T-cell (primary cell): ENCODE results near the gene DRD2. TPM values are rescaled to one million over a fixed set of nuclear protein-coding genes. Genes with fewer than 3 reads are reported as not detected.

Experiments used
- ATAC-seq, 4 experiments: fragments of 200-7000 bp in 3 of 4; fragments of 150-1000 bp in 1 of 4; cut with Tn5 transposase; replicated peaks in 1 of 4; 1 replicate in 3 of 4; 2 replicates in 1 of 4; pipeline ENCODE4 v1.10.0; 2021; ENCODE audit warnings: moderate library complexity in 3 of 4, mild to moderate bottlenecking in 2 of 4, moderate number of reproducible peaks in 1 of 4
- CTCF ChIA-PET, 2 donors: fragments of 300-600 bp; sonication (Branson Sonifier 250); formaldehyde crosslinking; loops; one replicate each; lab custom pipeline; 2022; ENCODE audit warnings: antibody characterized with exemption in 2 of 2; lab: Charles Lee
- POLR2A ChIA-PET, 2 donors: fragments of 300-600 bp; sonication (Branson Sonifier 250); formaldehyde crosslinking; loops; one replicate each; lab custom pipeline; 2022; ENCODE audit warnings: antibody characterized with exemption in 2 of 2; lab: Charles Lee
- DNase-seq, 35 experiments: peaks; one replicate each; pipeline versions ENCODE4 v3.0.0 to v3.0.0-alpha.2; 2013 to 2023
- H3K27ac ChIP-seq: one replicate; pipeline ENCODE4 v1.5.1; 2013; ENCODE audit warnings: low read length
- H3K27me3 ChIP-seq, 2 experiments: replicated peaks in 1 of 2; 1 replicate in 1 of 2; 2 replicates in 1 of 2; pipeline versions ENCODE4 v1.6.1 to v1.7.0; 2013; ENCODE audit warnings: low read length in 1 of 2, mixed read lengths in 1 of 2; ENCODE audit not compliant: control insufficient read depth in 2 of 2, insufficient read depth in 2 of 2; ENCODE audit errors: extremely low read depth in 1 of 2
- H3K36me3 ChIP-seq, 2 donors: 1 replicate in 1 of 2; 2 replicates in 1 of 2; pipeline versions ENCODE4 v1.6.1 to v1.7.0; 2013; ENCODE audit warnings: low read length in 1 of 2; ENCODE audit not compliant: control insufficient read depth in 2 of 2, insufficient read depth in 1 of 2; ENCODE audit errors: extremely low read depth in 1 of 2
- H3K4me1 ChIP-seq, 2 experiments: 1 replicate in 1 of 2; 2 replicates in 1 of 2; pipeline versions ENCODE4 v1.6.1 to v1.7.0; 2013; ENCODE audit warnings: low read length in 2 of 2, mixed read lengths in 1 of 2; ENCODE audit not compliant: insufficient read depth in 2 of 2, control insufficient read depth in 1 of 2; ENCODE audit errors: extremely low read depth in 1 of 2
- H3K4me3 ChIP-seq, 2 donors: 1 replicate in 1 of 2; 2 replicates in 1 of 2; pipeline versions ENCODE4 v1.5.1 to v1.7.0; 2013; ENCODE audit warnings: mild to moderate bottlenecking in 2 of 2, low read length in 1 of 2, moderate library complexity in 1 of 2; ENCODE audit not compliant: control insufficient read depth in 1 of 2; ENCODE audit errors: extremely low read depth in 1 of 2
- H3K9me3 ChIP-seq: 2 replicates; pipeline ENCODE4 v1.7.0; 2013
- H3K27ac Mint-ChIP-seq, 2 donors: one replicate each; pipeline ENCODE4 v1.8.0; 2020 to 2021; ENCODE audit warnings: mild to moderate bottlenecking in 2 of 2, mixed read lengths in 2 of 2
- H3K27me3 Mint-ChIP-seq, 2 donors: one replicate each; pipeline ENCODE4 v1.8.0; 2021 to 2022; ENCODE audit warnings: mixed read lengths in 2 of 2
- H3K36me3 Mint-ChIP-seq: one replicate; pipeline ENCODE4 v1.8.0; 2021; ENCODE audit warnings: mixed read lengths
- H3K4me1 Mint-ChIP-seq, 3 donors: one replicate each; pipeline ENCODE4 v1.8.0; 2020 to 2022; ENCODE audit warnings: mixed read lengths in 3 of 3, mild to moderate bottlenecking in 1 of 3
- H3K4me3 Mint-ChIP-seq, 3 donors: one replicate each; pipeline ENCODE4 v1.8.0; 2020 to 2022; ENCODE audit warnings: mild to moderate bottlenecking in 3 of 3, mixed read lengths in 3 of 3, moderate library complexity in 3 of 3
- H3K9me3 Mint-ChIP-seq, 3 donors: one replicate each; pipeline ENCODE4 v1.8.0; 2020 to 2022; ENCODE audit warnings: mixed read lengths in 3 of 3
- WGBS: methylation state at CpG from one replicate; pipeline ENCODE4 v1.1.5; 2013; ENCODE audit warnings: missing lambda C conversion rate; ENCODE audit not compliant: insufficient coverage; 5-methylcytosine and 5-hydroxymethylcytosine counted together
- total RNA-seq, 35 experiments: library from RNA in 6 of 35; stranded (reverse) in 6 of 35; fragments of 120-200 nt in 1 of 35; gene quantifications; one replicate each; pipeline versions ENCODE4 v1.2.1 to v1.2.4 and lab custom pipeline; 2013 to 2026

DRD2 gene
- total RNA-seq, 5 donors from 2014 or later (not counting 1 experiment from before 2014, with no cell fraction given): not detected

- no peak overlapping the region for H3K4me3 Mint-ChIP-seq
- H3K27ac Mint-ChIP-seq: no peak overlapping the region
- no peak overlapping the region for H3K27ac ChIP-seq
- H3K4me1 ChIP-seq: no peaks in the 10 kb centered on the region
- no peaks in the 10 kb centered on the region for H3K4me1 Mint-ChIP-seq
- H3K9me3 Mint-ChIP-seq: peaks cover 0 to 4% (median 0%) of the 10 kb centered on the region in 3 donors
- POLR2A ChIA-PET: no interaction called here
- peaks cover 43% of the 10 kb centered on the region for H3K36me3 Mint-ChIP-seq
- no peak overlapping the region for H3K4me3 ChIP-seq
- no peaks in the 10 kb centered on the region for H3K27me3 ChIP-seq
- CTCF ChIA-PET: interaction anchor here in 1 of 2 donors (0.6 kb wide), 1 partner anchor 153 kb away, joined by 5 read pairs; no protein-coding TSS in a partner anchor
- ATAC-seq (no peak), DNase-seq (no peak)
- H3K27me3 Mint-ChIP-seq: peaks cover 0 to 5% of the 10 kb centered on the region in 2 donors
- no peaks in the 10 kb centered on the region for H3K9me3 ChIP-seq
- peaks cover 0 to 4% of the 10 kb centered on the region in 2 donors for H3K36me3 ChIP-seq
- WGBS: 94% methylated on average over 2 of the region's 7 CpGs
Observed at GRCh38 chr11:113377681-113378412, 97.4 kb downstream of the DRD2 start.

- Histone ChIP-seq H3K9me3 (no peaks in the 10 kb centered on the region), H3K27me3 (no peaks in the 10 kb centered on the region), H3K4me1 (no peaks in the 10 kb centered on the region), H3K4me3 (no peak overlapping the region), H3K27ac (no peak overlapping the region), H3K36me3 (peaks cover 0 to 4% of the 10 kb centered on the region in 2 donors)
- ChIA-PET CTCF (no interaction called here), POLR2A (no interaction called here)
- H3K4me3 Mint-ChIP-seq: no peak overlapping the region
- WGBS: 26% methylated on average over 2 of the region's 3 CpGs
- no peaks in the 10 kb centered on the region for H3K4me1 Mint-ChIP-seq
- ATAC-seq: no peak
- no peak for DNase-seq
- no peak overlapping the region for H3K27ac Mint-ChIP-seq
- H3K36me3 Mint-ChIP-seq: peaks cover 51% of the 10 kb centered on the region
- H3K27me3 Mint-ChIP-seq: peaks cover 0 to 5% of the 10 kb centered on the region in 2 donors
- peaks cover 0 to 4% (median 0%) of the 10 kb centered on the region in 3 donors for H3K9me3 Mint-ChIP-seq
Observed at GRCh38 chr11:113376156-113376555, 99.0 kb downstream of the DRD2 start.

- WGBS: 91% methylated on average over 4 of the region's 5 CpGs
- H3K4me3 ChIP-seq: no peak overlapping the region
- CTCF ChIA-PET: no interaction called here
- Mint-ChIP-seq H3K27me3 (peaks cover 0 to 4% of the 10 kb centered on the region in 2 donors), H3K4me1 (no peaks in the 10 kb centered on the region), H3K36me3 (peaks cover 43% of the 10 kb centered on the region), H3K4me3 (no peak overlapping the region), H3K27ac (no peak overlapping the region), H3K9me3 (peaks cover 0 to 4% (median 0%) of the 10 kb centered on the region in 3 donors)
- H3K27me3 ChIP-seq: no peaks in the 10 kb centered on the region
- H3K9me3 ChIP-seq: no peaks in the 10 kb centered on the region
- ATAC-seq (no peak), DNase-seq (no peak)
- POLR2A ChIA-PET: no interaction called here
- peaks cover 0 to 4% of the 10 kb centered on the region in 2 donors for H3K36me3 ChIP-seq
- no peaks in the 10 kb centered on the region for H3K4me1 ChIP-seq
- H3K27ac ChIP-seq: no peak overlapping the region
Observed at GRCh38 chr11:113375402-113375801, 99.8 kb downstream of the DRD2 start.

- Mint-ChIP-seq H3K27ac (no peak overlapping the region), H3K27me3 (no peaks in the 10 kb centered on the region), H3K36me3 (peaks cover 39% of the 10 kb centered on the region), H3K4me3 (no peak overlapping the region), H3K9me3 (no peaks in the 10 kb centered on the region), H3K4me1 (no peaks in the 10 kb centered on the region)
- Histone ChIP-seq H3K27ac (no peak overlapping the region), H3K4me3 (no peak overlapping the region), H3K4me1 (no peaks in the 10 kb centered on the region), H3K9me3 (no peaks in the 10 kb centered on the region), H3K36me3 (peaks cover 0 to 4% of the 10 kb centered on the region in 2 donors), H3K27me3 (no peaks in the 10 kb centered on the region)
- ChIA-PET CTCF (no interaction called here), POLR2A (interaction anchor here in 1 of 2 donors (0.7 kb wide), 1 partner anchor 75 kb away, joined by 3 read pairs; no protein-coding TSS in a partner anchor)
- WGBS: no CpG with 5 or more reads among the region's 10 CpGs
- no peak for ATAC-seq
- no peak for DNase-seq
Observed at GRCh38 chr11:113373981-113374560, 101.1 kb downstream of the DRD2 start.

- no peak overlapping the region for H3K27ac Mint-ChIP-seq
- no peaks in the 10 kb centered on the region for H3K4me1 ChIP-seq
- H3K36me3 Mint-ChIP-seq: peaks cover 38% of the 10 kb centered on the region
- POLR2A ChIA-PET: no interaction called here
- H3K36me3 ChIP-seq: peaks cover 0 to 10% of the 10 kb centered on the region in 2 donors
- no peak overlapping the region for H3K4me3 ChIP-seq
- no peaks in the 10 kb centered on the region for H3K9me3 ChIP-seq
- CTCF ChIA-PET: no interaction called here
- H3K27ac ChIP-seq: no peak overlapping the region
- no peaks in the 10 kb centered on the region for H3K27me3 ChIP-seq
- no peaks in the 10 kb centered on the region for H3K27me3 Mint-ChIP-seq
- DNase-seq (no peak), ATAC-seq (no peak)
- WGBS: 100% methylated on average over 1 of the region's 3 CpGs
- no peak overlapping the region for H3K4me3 Mint-ChIP-seq
- no peaks in the 10 kb centered on the region for H3K4me1 Mint-ChIP-seq
- no peaks in the 10 kb centered on the region for H3K9me3 Mint-ChIP-seq
Observed at GRCh38 chr11:113373306-113373705, 101.9 kb downstream of the DRD2 start.

- Histone ChIP-seq H3K27ac (no peak overlapping the region), H3K4me1 (no peaks in the 10 kb centered on the region), H3K9me3 (no peaks in the 10 kb centered on the region), H3K36me3 (peaks cover 0 to 19% of the 10 kb centered on the region in 2 donors), H3K4me3 (no peak overlapping the region), H3K27me3 (no peaks in the 10 kb centered on the region)
- H3K4me1 Mint-ChIP-seq: no peaks in the 10 kb centered on the region
- DNase-seq (no peak), ATAC-seq (no peak)
- peaks cover 39% of the 10 kb centered on the region for H3K36me3 Mint-ChIP-seq
- ChIA-PET CTCF (no interaction called here), POLR2A (no interaction called here)
- no peak overlapping the region for H3K4me3 Mint-ChIP-seq
- no CpG with 5 or more reads among the region's 4 CpGs for whole genome bisulfite sequencing
- H3K27me3 Mint-ChIP-seq: no peaks in the 10 kb centered on the region
- H3K27ac Mint-ChIP-seq: no peak overlapping the region
- H3K9me3 Mint-ChIP-seq: no peaks in the 10 kb centered on the region
Observed at GRCh38 chr11:113372309-113372708, 102.9 kb downstream of the DRD2 start.
